ENCODE measurements around the gene HEATR1.

HEATR1 gene

DNA sequence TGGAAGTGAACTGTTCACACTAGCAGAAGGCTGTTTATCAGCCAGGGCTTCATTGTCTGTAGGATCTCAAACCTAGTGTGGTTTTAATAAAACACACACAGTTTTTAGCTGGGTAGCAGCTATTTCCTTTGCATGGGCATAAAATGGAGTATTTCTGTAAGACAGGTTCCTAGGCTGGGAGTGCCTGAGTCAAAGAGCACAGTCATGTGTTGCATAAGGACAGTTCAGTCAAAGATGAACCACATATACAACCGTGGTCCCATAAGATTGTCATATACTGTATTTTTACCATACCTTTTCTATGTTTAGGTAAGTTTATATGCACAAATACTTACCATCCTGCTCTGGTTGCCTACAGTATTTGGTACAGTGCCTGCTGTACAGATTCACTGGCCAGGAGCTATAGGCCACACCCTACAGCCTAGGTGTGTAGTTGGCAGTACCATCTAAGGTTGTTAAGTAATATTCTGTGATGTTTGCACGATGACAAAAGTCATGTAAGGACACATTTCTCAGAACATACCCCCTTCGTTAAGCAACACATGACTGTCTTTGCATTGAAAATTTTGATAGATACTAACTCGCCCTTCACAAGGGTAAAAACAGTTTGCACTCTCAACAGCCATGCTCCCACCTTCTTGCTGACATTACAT is 63.4 kb downstream of the HEATR1 start:
- DNase-seq, result no peak

DNA sequence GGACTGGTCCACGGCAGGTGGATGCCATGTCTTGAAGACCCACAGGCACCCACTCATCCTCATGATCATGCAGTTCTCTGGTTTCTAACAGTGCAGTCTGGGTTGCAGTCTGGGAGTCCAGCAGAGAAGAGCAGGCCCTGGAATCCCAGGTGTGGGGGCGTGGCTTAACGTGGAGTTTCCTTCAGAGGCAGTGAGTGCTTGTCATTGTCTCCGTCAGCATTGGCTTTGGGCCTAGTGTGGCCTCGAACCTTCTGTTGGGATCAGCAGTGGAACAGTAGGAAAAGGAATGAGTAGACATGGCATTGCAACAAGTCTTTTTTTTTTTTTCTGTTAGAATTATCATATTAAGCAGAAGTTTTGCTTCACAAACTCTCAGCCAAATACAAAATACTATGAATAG is 67.8 kb downstream of the HEATR1 start:
- no peak for DNase-seq

DNA sequence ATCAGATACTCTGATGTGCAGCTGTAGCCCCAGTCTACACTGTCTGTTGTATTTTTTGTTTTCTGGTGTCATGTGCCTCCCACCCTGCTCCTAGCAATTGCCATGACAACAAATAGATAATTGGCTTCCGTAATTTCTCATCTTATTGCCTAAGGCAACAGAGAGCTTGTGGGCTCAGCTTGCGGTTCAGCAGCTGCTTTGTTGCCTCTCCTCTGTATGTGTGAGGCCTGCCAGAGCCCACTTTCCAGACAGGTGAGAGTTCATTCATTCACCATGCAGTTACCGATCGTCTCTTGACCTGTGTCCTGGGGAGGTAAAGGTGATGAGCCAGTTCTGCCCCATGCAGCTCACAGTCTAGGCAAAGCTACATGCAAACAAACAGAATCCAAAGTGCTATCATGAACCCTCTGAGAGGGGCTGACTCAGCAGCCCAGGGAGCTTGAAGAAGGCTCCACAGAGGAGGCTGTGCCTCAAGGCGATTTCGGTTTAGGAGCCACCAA is 68.6 kb downstream of the HEATR1 start:
- DNase-seq, result no peak

DNA sequence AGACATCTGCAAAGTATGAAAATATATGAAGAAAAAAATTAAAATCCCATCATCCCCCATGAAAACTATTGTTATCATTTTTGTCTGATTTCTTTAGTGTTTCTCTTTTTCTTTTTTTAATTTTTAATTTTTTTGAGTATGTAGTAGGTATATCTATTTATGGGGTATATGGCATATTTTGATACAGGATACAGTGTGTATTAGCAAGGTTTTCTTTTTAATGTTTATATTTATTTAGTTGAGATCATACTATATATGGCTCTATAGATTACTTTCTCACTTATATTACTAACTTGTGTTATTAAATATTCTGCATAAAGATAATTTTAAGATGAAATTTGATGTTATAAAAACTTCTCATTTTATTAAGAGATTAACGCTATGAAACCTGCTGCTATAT is 69.1 kb downstream of the HEATR1 start:
- no peak for DNase-seq

DNA sequence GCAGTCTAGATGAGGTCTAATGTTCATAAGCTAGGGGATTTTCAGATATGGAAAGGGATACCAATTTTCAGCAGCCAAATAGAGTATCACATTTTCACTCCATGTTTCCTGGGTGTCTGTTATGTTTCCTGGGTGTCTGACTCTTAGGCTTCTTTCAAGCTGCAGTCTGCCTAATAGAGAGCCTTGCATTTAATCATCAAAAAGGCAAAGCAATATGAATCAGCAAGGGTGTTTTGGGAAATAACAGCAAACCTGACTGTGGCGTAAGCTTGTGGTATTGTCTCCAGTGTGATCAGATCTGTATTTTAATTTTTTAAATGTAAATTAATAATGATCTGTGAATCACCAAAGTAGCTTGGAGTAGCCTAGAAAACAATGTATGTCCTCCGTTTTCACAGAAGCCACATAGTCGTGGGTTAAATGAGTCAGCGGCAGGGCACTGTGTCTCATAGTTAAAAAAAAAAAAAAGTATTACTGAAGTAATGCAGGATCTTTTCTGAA is 70.1 kb downstream of the HEATR1 start:
- DNase-seq, result no peak

DNA sequence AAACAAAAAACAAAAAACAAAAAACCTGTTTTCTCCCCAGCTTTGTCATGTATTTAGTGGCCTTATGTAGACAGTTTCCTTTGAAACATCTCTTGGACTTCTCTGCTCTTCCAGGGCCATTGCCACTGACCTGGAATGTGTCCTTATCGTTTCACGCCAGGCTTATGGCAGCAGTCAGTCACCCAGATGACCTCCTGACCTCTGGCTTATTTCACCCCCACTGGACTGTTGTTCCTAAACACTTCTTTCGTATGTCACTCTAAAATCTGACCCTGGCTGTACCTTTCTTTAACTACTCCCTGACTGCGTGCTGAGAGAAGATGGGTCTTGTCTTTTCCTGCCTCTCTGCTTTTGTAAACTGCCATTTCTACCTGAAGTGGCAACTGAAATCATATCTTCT is 71.5 kb downstream of the HEATR1 start:
- no peak for DNase-seq

DNA sequence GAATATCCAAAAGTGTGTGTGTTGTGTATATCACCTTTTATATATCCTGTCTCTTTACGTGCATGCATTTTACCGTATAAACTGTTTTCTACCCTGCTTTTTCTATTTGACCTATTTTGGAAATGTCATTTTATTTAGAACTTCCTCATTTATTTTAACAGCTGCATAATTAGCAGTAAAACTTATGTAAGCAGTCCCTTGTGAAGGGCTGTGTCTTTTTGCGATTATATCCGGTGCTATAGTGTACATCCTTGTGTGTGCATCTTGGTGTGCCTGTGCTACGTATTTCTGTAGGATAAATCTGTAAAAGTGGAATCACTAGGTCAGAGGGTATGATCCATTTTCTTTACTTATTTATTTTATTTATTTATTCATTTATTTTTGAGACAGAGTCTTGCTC is 73.4 kb downstream of the HEATR1 start:
- DNase-seq, result no peak

DNA sequence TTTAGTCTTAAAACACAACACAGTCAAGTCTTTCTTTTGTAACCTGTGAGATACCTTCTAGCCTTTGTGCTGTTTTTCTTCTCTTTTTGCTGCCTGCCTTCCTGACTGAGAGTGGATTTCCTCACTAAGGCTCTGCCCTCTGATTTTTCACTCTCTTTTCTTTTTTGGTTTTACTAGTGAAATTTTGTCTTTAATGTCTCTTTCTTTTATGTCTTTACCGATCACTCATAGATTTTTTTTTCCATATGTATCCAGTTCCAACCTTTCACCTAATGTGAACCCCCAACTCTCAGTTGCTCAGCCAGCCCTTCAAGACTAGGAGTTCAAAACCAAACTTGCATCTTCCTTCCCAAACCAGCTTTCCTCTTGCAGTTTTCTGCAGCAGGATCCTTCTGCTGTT is 74.0 kb downstream of the HEATR1 start:
- no peak for DNase-seq

DNA sequence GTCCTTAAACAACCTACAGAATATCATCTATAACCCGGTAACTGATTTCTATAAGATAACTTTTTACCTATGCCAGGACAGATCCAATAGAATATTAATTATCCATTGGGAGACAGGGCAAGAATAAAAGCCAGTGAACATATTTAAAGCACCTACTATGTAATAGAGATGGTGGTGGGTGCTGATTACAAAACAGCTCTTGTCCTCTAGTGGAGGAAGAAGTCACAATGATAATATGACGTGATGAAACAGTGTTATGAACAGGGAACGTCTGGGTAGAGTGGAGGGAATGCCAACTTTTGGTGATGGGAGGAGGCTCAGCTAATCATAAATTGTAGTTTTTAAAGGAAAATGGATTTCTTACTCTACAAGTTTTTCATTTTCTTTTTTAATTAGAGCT is 78.2 kb downstream of the HEATR1 start:
- no peak for DNase-seq

DNA sequence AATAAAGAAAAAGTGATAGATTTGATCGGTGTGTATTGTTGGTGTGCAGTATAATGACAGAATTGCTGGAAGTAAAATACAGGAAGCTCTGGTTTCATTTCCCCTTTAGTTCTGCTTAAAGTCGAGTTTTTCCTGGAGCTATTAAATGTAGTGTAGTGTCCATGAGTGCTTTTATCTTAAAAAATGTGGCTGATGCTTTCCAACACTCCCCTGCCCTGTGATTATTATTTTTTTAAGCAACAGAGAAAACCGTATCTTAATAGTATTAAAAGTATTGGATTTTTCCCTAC is 79.5 kb downstream of the HEATR1 start:
- DNase-seq, result no peak

DNA sequence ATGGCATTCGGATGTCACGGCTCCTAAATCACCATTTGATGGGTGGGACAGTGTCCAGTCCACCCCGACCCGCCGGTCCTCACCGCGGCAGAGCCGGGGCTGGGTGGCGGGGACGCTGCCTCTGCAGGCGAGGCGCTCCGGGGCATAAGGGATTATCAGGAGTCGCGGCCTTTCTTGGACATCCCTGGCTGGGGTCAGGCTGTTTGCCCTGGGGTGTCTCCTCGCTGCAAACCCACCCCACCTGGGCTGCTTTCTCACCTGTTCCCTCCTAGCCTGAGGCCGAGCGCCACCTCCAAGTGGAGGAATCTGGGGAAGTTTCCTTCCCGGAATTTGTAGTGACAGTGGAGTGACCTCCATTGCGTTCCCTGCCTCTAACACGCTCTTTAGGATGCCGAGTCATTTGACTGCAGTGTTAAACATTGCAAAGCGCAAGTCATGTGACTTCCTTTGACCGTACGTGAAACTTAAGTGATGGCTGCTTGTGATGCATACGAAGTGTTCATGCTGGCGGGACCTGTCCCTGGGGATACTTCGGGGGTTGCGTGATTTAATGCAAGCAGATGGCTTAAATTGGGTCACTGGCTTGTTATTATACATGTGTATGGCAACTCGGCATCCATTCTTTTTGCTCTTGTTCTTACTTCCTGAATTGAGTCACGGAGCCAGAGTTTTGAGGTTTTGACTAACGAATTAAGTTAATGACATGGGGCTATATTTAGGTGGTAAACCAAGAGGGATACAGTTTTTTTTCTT is 80.0 kb downstream of the HEATR1 start:
- no peak for DNase-seq

DNA sequence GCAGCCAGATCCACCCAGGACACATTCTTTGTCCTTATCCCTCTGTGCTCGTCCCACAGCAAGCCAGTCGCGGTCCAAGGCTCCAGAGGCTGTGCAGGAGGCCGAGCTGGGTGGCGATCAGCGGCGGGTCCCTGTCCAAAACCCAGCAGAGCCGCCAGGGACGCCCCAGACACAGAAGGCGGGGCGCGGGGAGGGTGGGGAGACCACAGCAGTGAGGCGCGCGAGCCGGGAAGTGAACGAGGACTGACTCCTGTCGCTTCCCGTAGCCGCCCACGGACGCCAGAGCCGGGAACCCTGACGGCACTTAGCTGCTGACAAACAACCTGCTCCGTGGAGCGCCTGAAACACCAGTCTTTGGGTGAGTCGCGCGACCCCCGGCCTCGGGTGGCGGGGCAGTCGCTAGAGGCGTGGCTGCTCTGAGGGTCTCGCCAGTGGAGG is 80.6 kb downstream of the HEATR1 start, which contains the start of gene LGALS8:
Gene LGALS8 (plus strand): TSS at position 279 of the 438 bp plus-strand sequence. CDS start 2,089 bp downstream, outside the sequence.
- DNase-seq, result no peak

DNA sequence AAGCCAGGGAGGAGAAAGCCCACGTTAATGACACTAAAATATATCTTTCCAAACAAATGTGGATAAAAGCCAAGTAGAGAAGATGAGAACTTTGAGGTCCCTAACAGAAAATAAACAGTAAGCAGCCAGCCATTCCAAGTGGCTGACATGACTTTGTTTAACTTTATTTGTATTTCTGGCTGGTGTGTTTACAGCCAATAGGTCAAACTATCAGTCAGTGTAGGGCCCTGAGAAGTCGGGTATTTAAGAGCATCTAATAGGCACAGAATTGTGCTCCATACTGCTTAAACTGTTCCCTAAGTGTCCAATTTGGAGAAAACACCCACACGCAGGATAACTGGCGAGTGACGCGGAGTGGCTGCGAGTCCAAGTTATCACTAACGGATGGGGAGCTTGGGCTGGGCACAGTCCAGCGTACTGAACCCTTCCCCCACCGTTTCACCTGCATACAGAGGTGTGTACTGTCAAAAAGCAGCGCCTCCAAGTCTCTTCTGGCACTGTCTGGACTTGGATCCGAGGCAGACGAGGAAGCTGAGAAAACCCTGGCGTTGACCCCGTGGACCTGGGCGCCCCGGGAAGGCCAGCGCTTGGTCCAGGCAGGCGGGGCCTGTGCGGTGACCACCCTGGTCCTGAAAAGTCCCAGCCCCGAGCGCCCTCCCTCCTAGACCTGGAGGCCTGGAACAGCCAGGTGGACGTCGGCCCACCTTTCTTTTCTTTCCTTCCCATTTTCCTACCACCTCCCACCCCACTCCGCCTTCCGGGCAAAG is 81.2 kb downstream of the HEATR1 start:
- DNase-seq, result no peak

DNA sequence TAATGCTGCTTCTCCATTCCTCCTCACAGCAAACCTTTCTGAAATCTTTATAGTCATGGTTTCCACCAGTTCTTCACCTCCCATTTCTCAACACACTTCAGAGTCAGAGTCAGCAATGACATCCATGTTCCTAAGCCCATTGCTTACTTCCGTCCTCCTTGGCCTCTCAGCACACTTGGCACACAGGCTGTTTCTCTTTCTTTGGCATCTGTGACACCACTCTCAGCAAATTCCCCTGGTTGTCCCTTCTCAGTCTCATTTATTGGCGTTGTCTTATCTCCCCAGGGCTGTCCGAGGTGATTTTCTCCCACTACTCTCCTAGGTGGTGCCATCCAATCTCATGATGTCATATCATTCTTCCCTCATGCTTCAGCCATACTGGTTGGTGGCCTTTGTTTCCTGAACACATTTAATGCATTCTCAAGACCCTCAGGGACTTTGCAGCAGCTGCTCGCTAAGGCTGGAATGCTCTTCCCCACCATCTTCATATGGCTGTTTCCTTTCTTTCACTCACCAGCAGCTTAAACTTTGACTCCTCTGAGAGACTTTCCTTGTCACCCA is 83.8 kb downstream of the HEATR1 start:
- DNase-seq, result no peak

DNA sequence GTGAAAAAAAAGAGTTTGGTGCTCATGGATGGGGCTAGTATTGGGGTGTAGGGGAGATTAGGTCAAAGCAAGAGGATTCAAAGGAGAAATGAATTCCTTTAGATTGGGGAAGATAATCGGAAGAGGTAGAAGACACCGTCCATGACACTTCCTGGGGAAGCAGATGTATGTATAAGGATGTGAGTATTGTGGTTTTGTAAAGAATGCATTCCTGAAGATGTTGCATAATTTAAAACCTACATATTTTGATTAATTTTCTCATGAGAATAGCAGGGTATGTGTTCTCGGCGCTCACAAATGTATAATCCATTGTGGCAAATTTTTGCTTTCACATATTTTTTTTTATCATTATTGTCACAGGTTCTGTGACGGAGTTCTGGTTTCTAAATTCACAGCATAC is 86.0 kb downstream of the HEATR1 start:
- DNase-seq, result no peak

DNA sequence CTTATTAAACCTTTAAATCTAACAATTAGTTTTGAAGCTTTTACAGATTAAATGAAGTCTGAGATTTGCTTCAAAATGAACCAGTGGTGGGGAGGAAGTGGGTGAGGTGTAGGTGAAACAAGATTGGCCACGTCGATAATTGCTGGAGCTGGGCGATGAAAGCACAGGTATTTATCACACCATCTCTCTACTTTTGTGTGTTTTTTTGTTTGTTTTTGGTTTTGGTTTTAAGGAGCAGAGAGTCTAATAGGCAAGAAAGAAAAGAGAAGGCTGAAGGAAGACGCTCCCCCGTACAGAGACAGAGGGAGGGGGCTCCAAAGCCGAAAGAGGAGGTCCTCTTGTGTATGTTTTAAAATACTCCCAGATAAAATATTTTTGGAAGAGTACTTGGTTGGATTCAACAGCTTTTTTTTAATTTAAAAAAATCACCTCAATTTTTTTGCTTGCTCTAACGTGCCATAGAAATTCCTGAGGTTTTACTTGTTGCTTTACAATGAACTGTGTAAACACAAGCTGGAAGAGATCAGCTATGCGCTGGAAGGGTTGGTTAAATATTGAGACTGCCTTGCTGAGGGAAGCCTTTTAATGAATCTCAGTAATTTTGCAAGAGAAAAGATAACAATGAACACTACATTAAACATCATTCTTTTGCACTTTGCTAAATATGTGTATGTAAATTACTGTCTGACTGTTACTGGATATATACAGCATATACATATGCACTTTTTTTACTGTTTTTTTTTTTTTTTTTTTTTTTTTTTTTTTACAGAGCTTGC is 87.2 kb downstream of the HEATR1 start:
- DNase-seq, result no peak

DNA sequence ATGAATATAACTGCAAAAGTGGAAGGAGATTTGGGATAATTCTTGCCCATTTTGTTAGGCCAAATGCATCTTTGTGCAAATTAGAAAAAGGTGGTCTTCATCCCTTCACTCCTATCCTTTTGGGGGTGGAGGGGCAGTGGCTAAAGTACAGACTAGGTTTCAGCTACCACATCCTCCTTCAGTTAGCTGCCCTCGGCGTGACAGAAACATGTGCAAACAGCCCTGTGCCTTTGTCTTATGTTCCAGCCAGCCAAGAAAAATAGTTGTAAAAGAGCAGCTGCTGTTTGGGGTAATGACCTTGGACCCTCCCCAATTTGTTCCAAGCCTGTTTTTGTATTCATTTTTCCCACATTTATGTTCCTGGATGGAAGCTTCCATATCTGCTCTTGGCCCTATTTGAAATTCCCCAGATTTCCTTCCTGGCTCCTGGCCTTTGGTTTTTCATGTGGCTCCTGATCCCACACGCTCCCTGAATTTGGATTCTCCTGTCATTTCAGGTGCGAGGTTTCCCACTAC is 88.8 kb downstream of the HEATR1 start:
- DNase-seq, result no peak

DNA sequence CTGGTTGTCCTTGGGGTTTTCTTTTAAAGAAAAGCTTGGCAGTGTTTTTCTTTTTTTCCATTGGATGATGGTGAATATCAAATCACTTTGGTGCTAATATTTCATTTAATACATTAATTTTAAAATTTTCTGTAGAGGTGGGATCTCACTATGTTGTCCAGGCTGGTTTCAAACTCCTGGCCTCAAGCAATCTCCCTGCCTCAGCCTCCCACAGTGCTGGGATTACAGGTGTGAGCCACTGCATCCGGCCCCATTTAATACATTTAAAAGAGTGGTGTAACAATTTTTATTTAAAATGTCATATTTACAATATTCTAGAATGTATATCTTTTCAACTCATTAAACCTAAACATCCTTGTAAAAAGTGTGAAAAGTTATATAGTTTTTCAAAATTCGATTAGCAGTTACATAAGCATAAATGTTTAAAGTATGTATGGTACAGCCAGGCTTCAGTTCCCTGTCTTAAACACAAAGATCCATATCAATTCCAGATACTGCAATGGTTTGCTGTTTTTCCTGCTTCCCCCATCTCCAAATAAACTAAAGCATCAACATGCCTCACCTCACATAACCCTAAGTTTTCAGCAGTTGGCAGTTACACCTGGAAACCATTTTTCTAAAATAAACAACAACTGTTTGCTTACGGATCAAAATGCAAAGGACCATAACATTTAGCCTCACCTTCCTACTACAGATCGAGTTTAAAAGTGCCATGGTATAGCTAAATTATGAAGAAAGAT is 89.4 kb downstream of the HEATR1 start:
- DNase-seq, result no peak

DNA sequence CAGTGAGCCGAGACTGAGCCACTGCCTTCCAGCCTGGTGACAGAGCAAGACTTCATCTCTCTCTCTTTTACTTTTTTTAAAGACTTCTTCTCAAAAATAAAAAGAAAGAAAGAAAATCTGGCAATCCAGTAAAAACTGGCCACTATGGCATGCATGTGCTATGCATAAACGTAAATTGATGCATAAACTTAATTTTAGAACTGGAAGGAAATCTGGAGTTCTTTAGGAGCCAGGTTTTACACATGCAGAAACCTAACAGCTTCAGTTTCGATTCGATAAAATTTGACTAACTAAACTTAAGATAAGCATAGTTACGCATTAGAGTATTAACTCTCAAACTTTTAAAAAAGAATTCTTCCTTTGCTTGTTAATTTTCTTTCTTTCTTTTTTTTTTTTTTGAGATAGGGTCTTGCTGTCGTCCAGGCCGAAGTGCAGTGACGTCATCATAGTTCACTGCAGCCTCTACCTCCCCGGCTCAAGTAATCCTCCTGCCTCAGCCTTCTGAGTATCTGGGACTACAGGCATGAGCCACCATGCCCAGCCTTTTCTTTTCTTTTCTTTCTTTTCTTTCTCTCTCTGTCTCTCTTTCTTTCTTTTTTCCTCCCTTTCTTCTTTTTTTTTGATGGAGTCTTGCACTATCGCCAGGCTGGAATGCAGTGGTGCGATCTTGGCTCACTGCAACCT is 92.4 kb downstream of the HEATR1 start:
- no peak for DNase-seq

DNA sequence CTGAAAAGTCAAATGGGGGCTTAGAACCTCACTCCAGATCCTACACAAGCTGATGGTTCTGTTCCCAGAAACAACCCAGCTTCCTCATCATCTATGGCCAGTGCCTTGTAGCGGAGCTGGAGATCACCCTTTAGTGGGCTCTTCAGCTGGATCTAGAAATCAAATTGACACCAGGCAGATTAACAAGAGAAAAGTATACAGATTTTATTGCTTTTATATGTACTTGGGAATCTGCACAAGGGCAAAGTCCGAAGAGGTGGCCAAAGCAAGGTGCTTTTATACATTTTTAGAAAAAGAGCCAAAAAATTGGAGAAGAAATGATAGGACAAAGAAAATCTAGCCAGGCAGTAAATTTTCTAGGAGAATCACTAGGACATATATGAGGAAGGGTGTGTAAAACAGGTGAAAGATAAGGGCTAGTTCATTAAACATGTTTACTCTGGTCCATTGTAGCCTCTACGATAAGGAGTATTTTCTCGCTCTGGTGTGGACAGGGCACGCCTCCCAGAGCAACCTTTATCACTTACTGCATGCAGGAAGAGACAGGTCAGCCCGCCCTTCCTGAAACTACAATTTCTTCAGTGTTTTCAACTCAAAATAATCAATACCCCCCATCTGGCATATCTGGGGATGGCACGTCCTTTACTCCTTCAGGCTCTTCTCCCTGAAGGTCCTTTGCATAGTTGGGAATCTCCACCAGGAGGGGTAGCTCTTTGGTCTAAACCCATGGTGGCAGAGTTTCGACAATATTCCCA is 94.5 kb downstream of the HEATR1 start:
- no peak for DNase-seq

All from NCI-H446 (cell line).